HL-60 (cell line): ENCODE results near the gene ENTPD7.

ENCODE experiments used
- GABPA ChIP-seq: IDR thresholded peaks from 2 replicates; pipeline ENCODE4 v1.6.1; 2012; ENCODE audit warnings: low read depth
- POLR2AphosphoS5 ChIP-seq: IDR thresholded peaks from 2 replicates; pipeline ENCODE4 v1.6.1; 2012; ENCODE audit warnings: low read depth
- SPI1 ChIP-seq: IDR thresholded peaks from 2 replicates; pipeline ENCODE4 v1.6.1; 2012; ENCODE audit warnings: low read depth, mild to moderate bottlenecking, borderline replicate concordance
- TF ChIP-seq, protein P1 (sequence below): IDR thresholded peaks from 2 replicates; pipeline ENCODE4 v1.6.1; 2012; ENCODE audit warnings: low read depth; ENCODE audit not compliant: insufficient replicate concordance
- TF ChIP-seq, protein P2 (sequence below): IDR thresholded peaks from one replicate; pipeline ENCODE4 v1.5.1; 2011; ENCODE audit warnings: low read length, control low read depth, inconsistent platforms; ENCODE audit not compliant: insufficient read depth

GRCh38 chr10:99750641-99751040 is 91.3 kb downstream of the ENTPD7 start:
- TF ChIP-seq, protein P1, sequence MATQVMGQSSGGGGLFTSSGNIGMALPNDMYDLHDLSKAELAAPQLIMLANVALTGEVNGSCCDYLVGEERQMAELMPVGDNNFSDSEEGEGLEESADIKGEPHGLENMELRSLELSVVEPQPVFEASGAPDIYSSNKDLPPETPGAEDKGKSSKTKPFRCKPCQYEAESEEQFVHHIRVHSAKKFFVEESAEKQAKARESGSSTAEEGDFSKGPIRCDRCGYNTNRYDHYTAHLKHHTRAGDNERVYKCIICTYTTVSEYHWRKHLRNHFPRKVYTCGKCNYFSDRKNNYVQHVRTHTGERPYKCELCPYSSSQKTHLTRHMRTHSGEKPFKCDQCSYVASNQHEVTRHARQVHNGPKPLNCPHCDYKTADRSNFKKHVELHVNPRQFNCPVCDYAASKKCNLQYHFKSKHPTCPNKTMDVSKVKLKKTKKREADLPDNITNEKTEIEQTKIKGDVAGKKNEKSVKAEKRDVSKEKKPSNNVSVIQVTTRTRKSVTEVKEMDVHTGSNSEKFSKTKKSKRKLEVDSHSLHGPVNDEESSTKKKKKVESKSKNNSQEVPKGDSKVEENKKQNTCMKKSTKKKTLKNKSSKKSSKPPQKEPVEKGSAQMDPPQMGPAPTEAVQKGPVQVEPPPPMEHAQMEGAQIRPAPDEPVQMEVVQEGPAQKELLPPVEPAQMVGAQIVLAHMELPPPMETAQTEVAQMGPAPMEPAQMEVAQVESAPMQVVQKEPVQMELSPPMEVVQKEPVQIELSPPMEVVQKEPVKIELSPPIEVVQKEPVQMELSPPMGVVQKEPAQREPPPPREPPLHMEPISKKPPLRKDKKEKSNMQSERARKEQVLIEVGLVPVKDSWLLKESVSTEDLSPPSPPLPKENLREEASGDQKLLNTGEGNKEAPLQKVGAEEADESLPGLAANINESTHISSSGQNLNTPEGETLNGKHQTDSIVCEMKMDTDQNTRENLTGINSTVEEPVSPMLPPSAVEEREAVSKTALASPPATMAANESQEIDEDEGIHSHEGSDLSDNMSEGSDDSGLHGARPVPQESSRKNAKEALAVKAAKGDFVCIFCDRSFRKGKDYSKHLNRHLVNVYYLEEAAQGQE, result no peak
- TF ChIP-seq, protein P2, sequence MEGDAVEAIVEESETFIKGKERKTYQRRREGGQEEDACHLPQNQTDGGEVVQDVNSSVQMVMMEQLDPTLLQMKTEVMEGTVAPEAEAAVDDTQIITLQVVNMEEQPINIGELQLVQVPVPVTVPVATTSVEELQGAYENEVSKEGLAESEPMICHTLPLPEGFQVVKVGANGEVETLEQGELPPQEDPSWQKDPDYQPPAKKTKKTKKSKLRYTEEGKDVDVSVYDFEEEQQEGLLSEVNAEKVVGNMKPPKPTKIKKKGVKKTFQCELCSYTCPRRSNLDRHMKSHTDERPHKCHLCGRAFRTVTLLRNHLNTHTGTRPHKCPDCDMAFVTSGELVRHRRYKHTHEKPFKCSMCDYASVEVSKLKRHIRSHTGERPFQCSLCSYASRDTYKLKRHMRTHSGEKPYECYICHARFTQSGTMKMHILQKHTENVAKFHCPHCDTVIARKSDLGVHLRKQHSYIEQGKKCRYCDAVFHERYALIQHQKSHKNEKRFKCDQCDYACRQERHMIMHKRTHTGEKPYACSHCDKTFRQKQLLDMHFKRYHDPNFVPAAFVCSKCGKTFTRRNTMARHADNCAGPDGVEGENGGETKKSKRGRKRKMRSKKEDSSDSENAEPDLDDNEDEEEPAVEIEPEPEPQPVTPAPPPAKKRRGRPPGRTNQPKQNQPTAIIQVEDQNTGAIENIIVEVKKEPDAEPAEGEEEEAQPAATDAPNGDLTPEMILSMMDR, result no peak
- no peak for TF ChIP-seq GABPA
- no peak for TF ChIP-seq POLR2AphosphoS5
- no peak for TF ChIP-seq SPI1
